DMS 273 (cell line): ENCODE data around the gene HOXB6.

Experiments
- DNase-seq: peaks from one replicate; lab custom pipeline; 2025; ENCODE audit not compliant: unreplicated experiment; lab: John Stamatoyannopoulos, UW

The HOXB6 gene

GRCh38 chr17:48555258-48556228 is 49.2 kb downstream of the HOXB6 start:
- DNase-seq = peak; percentile 20

GRCh38 chr17:48554412-48555257 is 50.2 kb downstream of the HOXB6 start:
- peak; percentile 24 for DNase-seq

- no peak for DNase-seq
These were observed 51.0 kb downstream of the HOXB6 start for GRCh38 chr17:48553826-48554225.

GRCh38 chr17:48553190-48553547 is 51.6 kb downstream of the HOXB6 start:
- no peak for DNase-seq

GRCh38 chr17:48552466-48553189 is 52.2 kb downstream of the HOXB6 start:
- no peak for DNase-seq

- no peak for DNase-seq
These were observed 53.0 kb downstream of the HOXB6 start for GRCh38 chr17:48551596-48552465.

- no peak for DNase-seq
These were observed 53.6 kb downstream of the HOXB6 start for GRCh38 chr17:48551214-48551555.

- DNase-seq = no peak
These were observed 54.1 kb downstream of the HOXB6 start for GRCh38 chr17:48550502-48551213.

- DNase-seq = no peak
These were observed 54.8 kb downstream of the HOXB6 start for GRCh38 chr17:48549914-48550501.

- no peak for DNase-seq
These were observed 55.5 kb downstream of the HOXB6 start for GRCh38 chr17:48549281-48549630.

- DNase-seq = no peak
These were observed 56.1 kb downstream of the HOXB6 start for GRCh38 chr17:48548523-48549280.

GRCh38 chr17:48547808-48548522 is 56.8 kb downstream of the HOXB6 start:
- DNase-seq = no peak

GRCh38 chr17:48546924-48547807 is 57.6 kb downstream of the HOXB6 start:
- no peak for DNase-seq

- DNase-seq = no peak
These were observed 58.5 kb downstream of the HOXB6 start for GRCh38 chr17:48546137-48546923.
